ENCODE data around the gene ARHGAP27.
"Not testable (repeated sequence)": the region's sequence is repeated elsewhere in the genome, so short reads cannot be mapped to it uniquely, and the experiment has no call there.

The ARHGAP27 gene

DNA sequence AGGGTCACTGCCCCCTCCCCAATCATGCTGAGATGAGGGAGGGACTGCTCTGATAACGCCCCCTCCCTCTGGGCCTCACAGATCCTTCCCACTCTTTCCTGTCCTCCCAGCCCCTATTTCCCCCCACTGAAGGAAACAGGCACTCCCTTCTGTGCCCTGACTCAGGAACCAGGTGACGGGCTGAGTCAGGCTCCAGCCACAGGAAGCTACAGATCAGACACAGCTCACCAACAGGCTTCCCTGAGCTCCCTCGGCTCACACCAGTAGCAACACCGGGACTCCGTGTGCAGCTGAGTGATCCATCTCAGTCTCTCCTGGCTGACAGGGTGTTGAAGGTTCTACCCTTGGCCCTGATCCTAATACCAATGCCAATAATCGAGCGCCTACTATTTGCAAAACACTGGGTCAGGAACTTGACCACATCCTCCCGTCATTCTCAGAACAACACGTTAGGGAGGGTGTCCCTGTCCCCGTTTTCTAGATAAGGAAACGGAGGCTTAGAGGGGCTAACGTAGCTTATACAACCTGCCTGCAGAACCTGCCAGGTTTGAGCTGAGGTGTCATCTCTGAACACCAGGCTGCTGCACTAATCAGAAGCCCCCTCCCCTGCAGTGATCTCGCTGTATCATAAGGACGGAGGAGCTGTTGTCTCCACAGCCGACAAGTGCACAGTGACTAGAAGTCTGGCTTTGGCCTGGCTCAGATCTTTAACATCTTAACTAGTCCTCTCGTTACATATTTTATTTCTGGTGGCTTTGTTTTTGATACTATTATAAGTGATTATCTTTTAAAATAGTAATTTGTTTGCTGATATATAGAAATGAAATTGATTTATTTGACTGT, 13.5 kb upstream of the ARHGAP27 start:
- DNase-seq, result not testable (repeated sequence)

DNA sequence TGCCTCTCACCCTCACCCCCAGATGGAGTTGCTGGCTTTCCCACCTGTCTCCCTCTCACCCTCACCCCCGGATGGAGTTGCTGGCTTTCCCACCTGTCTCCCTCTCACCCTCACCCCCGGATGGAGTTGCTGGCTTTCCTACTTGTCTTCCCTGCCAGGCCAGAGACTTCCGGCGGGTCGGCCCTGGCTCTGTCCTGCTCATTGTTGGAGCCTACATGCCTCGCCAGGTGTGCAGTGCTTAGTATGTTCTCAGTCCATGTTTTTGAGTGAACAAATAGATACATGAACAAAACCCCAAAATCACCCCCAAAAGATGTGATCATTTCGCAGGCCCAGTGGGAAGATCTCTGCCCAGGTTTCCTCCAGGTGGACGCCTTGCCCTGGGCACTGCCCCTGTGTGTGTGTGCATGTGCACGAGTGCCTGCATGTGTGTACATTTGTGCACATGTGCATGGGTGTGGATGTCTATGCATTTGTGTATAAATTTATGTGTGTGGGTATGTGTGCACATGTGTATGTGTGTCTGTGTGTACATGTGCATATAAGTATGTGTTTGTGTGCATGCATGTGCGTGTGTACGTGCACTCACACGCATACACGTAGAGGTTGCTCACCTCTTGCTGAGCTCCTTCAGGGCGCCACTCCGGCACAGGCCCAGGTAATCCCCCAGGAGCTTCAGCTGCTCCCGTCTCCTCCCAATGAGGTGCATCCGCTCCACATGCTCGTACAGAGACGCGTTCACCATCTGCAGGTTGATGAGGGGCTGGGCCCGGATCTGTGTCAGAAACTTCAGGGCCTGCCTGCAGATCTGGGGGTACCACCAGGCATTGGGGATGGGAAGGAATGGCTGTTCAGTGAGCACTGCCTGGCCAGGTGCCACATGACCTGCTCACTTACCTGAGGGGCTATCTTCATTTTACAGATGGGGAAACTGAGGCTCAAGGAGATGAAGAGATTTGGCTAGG, 12.5 kb upstream of the ARHGAP27 start:
- DNase-seq, result not testable (repeated sequence)

DNA sequence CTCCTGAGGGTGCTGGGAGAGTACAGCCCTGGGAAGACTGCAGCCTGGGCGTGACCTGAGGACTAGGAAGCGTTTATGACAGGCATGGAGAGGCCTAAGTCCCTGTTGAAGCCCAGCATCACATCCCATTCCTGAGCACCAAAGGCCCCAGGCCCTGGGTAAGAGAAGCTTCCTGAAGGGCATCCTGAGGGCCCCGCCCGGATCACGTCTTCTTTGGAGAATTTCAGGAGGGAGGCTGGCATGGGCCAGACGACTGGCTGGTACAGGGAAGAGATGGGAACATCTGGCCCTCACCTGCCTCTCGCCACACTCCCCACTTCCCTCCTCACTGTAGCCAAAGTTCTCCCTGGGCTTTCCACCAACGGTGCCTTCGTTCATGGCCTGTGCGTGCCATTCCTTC, 11.6 kb upstream of the ARHGAP27 start:
- DNase-seq, result not testable (repeated sequence)

DNA sequence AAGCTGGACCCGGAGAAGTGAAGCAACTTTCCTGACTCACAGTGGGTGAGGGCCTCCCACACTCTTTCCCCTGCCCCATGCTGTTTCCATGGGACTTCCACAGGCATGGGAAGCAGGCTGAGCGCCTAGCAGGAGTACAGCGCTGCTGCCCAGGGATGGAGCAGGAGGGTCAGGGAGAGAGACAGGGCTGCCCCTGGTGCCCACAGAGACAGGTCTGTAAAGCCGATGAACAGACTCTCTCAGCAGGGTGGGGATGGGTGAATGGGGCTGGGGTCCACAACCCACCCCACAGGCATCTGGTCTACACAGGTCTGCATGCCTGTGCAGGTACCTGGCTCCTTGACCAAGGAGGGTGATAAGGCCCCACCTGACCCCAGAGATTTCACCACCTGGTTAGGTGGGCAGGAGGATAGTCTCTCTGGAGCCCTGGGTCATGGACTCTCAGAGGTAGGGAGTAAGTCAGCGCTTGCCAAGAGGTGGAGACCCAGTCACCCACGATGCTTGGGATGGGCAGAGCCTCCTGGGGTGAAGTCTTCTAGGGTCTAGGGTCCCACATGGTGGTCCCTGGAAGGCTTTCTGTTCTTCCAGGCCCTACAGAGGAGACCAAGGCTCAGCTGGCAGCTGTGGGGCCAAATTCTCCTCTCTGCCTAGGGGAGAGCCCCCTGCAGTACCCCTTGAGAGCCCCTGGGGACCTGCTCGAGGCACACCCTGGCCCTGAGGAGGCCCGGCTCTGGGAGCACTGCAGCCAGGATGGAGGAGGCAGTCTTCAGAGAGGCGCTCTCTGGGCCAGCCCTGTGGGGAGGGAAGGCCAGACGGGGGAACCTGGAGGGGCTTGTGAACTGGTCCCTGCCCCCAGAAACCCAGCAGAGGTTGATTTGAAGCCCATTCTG, 10.9 kb upstream of the ARHGAP27 start:
- not testable (repeated sequence) for DNase-seq

DNA sequence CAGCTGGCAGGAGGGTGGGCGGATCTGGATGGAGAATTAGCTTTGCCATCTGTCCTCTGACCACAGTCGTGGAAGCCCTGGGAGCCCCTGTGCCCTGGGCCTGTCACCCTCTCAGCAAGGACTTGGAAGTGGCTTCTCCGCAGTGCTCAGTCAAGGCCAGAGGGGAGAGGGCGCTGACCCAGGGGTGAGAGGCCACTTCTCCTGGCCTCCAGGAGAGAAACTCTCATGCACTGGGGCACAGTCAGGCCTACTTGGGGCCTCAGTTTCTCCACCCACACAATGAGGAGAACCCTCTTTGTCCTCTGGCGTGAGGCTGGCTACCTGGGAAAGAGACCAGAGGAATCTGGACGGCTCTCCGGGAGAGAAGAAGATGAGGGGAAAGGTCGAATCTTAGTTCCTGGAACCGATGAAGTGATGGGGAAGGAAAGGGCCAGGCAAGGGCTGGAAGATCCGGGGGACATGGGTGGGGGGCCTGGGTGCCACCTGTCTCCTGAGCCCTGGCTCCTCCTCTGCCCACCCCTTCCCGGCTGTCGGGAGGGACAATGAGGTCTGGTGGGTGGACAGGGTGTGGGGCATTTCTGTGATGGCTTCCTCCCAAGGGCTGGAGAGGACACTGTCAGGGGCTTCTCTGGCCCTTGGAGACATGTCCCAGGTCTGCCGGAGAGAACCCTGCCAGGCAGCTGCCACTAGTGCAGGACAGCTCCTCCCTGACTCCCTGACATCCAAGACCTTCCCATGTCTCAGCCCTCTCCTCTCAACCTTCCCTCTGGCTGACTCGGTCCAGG, 9.0 kb upstream of the ARHGAP27 start:
- DNase-seq, result no peak

DNA sequence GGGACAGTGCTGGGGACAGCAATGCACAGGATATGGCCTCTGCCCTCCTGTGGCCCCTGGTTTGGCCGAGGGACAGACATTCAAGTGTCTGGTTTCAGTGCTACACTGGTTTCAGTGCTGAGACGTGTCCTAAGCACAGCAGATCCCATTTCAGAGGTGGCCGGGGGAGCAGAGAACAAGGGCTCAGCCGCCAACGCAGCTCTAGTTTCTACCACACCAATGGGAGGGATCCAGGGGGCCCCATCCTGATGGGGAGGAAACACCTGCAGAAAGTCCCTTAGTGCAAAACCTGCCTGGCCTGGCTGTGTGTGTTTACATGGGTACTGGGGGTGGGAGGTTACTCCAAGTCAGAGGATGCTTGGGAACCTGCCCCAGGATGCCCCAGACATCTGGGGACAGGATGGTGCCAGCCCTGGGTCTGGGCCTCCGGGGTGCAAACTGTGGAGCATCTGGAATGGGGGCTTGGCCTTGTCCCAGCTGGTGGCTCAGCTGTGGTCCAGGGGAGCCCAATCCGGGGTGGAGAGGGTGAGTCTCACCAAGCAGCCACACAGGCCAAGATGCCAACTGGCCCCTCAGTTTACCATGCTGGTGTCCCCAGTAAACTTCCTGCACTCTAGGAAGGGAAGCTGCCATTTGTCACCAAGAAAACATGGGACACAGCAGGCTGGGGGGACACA, 8.3 kb upstream of the ARHGAP27 start:
- DNase-seq, result not testable (repeated sequence)

DNA sequence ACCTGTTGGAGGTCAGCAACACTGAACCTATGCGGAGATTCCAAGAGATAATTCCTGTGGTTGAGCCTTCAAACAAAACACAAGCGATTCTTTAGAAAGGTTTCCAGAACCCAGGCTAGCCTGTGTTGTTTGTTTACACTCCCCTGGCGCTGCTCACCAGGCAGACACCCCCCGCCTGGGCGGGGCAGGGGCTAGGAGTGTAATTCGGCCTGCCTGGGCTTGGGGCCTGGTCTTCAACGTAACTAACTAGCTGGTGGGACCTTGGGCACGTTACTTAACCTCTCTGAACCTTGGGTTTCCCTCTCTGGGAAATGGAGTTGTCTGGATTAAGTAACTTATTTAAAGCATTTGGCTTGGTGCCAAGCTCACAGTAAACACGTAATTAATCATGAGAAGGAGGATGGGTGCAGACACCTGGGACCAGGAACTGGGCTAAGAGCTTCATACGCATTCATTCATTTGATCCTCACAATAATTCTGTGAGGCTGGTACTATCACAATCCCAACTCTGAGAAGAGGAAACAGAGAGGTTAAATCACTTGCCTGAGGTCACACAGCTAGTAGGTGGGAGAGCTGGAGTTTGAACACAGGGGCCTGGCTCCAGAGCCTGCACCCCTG, 7.6 kb upstream of the ARHGAP27 start:
- no peak for DNase-seq

DNA sequence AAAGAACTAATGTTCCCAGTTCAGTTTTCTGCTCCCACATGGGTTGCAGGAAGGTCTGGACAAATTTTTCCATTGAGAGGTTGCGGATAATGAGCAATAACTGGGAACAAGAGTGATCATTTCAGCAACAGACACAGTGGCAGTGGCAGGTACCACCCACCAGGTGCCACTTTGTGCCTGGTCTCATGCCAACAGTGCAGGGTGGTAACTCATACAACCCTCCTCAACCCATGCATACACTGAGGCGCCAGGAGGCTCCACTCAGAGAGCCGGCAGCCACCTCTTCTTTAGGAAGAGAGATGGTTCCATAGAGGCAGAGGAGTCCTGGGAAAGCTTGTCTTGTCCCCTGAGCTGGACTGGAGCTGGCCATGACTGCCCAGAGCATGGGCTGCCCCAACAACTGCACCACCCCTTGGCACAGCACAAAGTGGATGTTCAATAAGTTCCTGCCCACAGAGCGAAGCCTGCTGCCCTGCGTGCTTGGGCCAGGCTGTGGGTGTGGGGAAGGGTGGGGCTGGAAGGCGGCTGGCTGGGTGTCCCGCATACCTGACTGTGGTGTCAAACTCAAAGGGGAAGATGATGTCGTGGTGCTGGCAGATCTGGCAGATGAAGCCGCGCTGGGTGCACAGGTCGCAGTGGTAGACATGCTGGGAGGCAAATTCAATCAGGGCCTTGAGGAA, 6.4 kb upstream of the ARHGAP27 start:
- no peak for DNase-seq

DNA sequence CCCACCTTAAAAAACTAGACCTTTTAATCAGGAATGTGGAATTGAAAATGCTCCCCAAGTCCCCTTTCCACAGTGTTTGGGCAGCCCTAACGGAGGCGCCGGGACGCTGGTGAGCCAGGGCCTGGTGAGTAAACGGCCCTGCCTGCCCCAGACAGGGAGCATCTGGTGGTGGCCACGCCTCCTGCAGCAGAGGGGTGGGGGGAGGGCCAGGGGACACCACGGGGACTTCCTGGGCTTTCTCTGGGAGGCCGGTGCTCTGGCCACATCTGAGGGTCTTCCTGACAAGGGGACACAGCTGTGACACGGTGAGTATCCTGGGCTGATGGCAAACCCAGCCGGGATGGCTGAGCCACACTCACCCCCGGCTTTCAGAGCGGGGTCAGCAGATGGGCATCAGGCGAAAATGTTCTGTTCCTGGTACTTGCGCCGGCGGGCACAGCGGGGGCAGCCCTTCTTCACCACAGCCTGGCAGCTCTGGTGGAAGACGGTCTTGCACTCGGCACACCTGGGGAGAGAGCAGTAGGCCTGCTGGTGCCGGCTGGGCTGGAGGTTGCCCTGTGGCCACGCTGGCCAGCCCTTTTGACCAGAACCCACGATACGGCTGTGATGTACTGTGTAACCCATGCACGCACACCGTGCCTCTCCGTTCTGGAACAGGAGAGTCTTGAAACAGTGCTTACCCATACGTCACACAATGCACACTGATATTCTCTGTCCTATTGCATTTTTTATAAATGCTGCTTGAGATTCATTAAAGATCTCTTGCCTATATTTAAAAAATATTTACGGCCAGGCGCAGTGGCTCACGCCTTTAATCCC, 5.0 kb upstream of the ARHGAP27 start:
- DNase-seq, result no peak

DNA sequence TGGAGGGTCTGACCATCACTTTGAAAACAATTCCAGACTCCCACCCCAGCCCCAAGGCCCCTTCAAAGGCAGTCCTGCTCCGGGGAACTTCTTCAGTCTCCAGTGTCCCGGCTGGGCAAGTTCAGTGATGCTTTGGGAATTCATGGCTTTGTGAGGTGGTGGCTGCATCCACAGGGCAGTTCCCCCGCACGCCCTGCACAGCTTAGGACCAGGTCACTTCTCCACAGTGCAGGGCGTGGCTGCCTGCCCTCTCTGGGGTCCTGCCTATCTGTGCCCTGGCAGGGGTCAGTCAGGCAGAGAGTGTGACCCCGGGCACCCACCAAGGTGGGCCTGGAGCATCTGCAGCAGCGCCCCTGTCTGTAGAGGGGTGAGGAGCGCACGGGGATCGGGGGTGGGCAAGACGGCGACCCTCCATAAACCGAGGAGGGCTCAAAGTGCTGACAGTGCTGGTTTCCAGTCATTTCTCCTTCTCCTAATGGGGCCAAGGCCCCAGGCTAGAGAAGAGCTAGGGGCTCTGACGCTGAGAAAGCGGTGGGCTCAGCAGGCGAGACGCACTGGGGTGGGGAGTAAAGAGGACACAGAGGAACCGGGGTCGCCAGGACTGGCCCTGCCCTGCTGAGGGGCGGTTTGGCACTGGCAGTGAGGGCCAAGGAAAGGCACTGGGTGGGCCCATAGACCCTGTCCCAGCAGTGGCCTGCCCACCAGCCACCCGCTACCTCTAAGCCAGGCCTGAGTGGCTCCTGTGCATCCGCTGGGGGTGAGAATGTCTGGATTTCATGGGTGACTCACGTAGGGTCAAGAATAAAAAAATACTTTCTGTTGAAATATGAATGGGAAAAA, 4.2 kb upstream of the ARHGAP27 start:
- DNase-seq, result no peak

DNA sequence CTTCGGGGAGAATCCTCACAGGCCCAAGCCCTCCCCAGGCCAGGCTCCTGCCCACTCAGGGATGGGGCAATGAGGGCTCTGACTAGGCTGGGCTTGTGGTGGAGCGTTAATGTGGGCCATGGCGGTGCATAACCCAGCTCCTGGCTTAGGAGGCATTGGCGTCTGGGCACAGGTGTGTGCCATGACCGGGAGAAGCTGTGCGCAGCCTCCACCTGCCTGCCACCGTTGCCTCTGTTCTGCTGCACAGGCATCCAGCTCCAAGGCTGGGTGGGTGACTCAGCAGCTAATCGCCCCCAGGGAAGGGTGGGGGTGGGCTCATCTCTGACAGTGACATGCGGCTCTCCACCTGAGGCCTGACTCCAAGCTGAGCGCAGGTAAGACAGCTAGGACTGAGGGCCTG, 3.5 kb upstream of the ARHGAP27 start:
- DNase-seq, result no peak

DNA sequence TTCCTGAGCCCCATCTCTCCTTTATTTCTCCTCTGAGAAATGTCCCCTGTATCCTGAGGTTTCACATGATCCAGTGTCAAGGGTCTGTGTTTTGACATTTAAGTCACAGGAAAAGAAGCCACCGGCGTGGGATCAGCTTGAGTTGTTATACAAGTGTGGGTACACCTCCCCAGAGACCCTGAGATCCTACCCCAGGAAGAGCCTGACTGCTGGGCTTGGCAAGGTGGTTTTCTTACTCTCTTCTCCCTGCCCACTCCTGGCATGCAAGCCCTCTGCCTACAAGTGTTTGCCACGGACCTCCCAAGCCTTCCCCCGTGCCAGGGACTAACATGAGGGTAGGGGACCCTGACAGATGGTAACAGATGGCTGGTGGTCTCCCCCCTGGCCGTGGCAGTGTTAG, 2.8 kb upstream of the ARHGAP27 start:
- no peak for DNase-seq

DNA sequence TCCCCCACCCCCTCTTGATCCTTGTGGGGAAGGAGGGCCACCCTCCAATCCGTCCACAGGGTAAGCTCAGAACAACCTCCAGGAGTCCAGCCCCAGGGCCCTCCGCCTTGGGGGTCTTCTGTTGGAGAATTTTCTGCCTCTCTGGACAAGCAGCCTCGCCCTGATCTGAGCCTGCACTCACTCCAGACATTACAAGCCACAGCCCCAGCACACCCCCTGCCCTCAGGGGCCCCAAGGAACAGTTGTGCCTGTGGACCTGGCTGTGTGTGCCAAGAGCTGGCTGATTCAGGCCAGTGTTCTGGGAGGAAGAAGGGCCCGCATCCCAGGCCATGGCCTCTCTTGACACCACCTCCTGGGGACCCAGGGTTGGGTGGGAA, 477 bp upstream of the ARHGAP27 start:
- DNase-seq, result no peak

DNA sequence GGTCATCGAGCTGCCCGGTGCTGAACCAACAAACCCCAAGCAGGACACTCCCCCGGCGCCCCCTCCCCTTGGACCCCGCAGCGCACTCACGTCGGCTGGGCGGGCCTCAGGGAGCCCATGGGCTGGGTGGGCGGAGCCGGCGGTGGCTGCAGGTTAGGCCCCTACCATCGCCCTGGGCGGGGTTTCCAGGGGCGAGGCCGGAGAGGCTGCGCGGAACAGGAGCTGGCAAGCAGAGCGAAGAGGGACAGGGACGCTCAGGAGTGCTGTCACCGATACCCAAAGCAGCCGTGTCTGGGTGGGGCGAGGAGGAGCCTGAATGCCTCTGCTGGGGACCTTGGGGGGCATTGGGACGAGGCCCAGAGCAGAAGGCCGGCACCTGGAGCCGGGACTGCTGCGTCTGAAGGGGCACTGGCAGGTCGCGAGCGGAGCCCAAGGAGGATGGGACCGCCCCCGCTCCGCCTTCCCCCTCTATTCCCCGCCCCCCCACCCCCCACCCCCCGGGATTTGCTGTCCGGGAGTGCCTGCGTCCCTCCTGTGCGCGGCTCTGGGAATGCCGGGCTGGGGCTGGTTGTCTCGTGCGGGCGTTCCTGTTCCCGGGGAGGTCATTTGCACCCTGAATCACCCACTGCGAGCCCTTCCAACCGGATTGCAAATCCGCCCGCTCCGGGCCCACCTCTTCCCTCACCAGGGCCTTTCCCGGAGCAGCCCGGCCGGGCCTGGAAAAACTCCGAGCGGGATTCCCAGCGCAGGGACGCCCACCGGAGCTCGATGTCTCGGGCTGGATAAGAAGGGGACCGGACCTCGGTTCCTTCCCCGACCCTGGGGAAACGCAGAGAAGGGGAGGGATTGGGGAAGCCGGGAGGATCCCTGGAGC, 902 bp downstream of the ARHGAP27 start:
- DNase-seq, result peak; percentile 69

DNA sequence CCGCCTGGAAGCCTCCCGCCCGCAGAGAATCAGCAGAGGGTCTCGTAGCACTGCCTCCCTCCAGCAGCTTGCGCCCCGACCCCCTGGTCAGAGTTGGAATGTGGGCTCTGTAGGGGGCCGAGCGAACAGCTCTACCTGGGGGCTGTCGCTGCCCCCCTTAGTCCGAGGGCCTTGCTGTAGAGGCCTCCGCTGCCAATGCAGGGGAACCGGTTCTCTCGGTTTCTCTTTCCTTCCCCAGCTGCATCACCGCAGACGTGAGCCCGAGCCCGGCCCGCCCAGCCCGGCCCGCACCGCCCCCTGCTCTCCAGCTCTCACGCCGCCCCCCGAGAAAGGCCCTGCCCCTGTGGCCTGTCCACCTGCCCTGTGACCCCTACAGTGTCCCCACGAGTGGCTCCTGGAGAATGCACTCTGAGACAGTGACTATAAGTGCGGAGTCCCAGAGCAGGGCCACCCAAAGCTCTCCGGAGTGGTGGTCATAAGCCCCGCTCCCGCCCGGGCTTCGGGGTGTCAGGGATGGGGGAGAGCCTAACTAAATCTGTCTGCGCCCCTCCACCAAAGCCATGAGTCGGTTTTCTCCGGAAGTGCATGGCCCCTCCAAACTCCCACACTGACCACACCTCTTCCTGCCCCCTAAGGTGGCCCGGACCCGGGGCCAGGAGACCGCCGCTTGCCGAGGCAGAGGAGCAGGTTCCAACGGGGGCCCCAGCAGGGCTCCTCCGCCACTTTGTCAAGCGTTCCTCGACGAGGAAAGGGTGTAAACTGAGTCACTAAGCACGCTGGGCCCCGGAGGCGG, 1.7 kb downstream of the ARHGAP27 start:
- DNase-seq, result peak; percentile 33

DNA sequence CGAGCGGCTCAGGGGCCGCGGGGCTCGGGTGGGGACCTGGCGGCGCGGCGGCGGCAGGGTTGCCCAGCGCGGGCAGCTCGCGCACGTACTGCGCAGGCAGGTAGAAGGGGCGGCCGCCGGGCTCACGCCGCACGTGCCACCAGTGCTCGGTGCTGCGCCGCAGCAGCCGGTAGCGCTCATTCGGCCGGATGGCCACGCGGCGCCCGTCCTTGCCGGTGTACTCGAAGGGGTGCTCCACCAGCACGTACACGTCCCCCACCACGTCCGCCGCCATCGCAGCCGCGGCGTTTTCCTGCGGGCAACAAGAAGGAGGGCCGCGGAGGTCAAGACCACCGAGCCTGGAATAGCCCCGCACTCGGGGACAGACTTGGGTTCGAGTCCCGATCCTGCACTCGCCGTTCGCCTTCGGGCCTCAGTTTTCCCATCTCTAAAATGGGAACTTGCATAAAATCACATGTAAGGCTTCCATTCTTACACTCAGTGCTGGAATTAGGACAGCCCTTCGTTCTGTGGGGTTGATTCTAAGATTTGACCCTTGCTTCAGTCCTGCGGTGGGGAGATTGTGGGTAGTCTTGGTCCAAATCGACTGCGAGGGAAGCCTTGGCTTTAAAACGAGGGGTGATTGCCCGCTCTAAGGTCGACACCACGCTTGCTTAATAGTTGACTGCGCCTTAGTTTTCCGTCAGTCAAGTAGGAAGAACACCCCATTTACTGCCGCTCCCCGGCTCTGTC, 2.5 kb downstream of the ARHGAP27 start:
- DNase-seq, result no peak
